NCI-H1048 (cell line): ENCODE data around the gene ATP6V1B1.
"Not testable (repeated sequence)": the region's sequence is repeated elsewhere in the genome, so short reads cannot be mapped to it uniquely, and the experiment has no call there.

Source experiments
- DNase-seq: peaks from one replicate; lab custom pipeline; 2025; lab: John Stamatoyannopoulos, UW

Gene ATP6V1B1

DNA sequence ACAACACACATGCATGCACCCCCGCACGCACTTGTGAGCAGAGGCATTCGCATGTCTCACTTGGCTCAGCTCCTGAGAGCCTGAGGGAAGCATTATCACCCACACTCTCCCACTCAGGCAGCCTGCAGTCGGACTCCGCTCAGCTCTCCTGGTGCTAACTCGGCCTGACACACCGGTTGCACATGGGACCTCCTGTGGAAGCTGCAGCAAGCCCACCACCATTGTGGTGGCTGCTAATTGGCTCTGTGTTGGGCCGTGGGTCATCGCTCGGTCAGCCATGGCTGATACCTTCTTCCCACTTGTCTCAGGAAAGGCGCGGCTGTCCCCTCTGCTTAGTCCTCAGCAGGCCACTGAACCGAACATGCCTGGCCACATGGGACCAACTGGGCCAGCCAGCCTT lies 72.6 kb downstream of the ATP6V1B1 start:
- DNase-seq = no peak

DNA sequence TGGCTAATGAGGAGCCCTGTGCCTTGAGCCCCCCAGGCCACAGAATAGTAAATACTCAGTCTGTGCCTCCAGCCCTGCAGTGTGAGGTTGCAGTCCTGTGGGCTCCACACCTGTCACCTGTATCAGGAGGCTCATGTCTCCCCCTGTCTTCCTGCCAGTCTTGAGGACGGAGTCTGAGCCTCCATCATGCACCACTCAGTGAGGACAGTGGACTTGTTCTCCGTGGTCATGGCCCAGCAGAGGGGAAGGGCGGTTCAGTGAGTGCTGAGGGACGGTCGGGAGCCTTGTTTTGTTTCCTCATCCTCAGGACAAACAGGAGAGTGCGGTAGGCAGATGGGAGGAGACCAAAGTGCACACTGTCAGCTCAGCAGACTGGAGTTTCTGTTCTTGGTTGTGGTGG lies 76.1 kb downstream of the ATP6V1B1 start:
- DNase-seq = not testable (repeated sequence)
